ENCODE measurements around the gene SLC7A11. TPM values are rescaled to one million over a fixed set of nuclear protein-coding genes. Genes with fewer than 3 reads are reported as not detected.
A peak's percentile ranks its signal among the peaks of the same experiment; 100 is the strongest.

The SLC7A11 gene
- total and polyA plus RNA-seq, 2 experiments from 2014 or later = 5.1 to 24.3 TPM

GRCh38 chr4:138188406-138189084 lies 53.6 kb downstream of the SLC7A11 start:
- 51% methylated on average over 5 of the region's 5 CpGs for WGBS (ENCODE audit: low lambda C conversion rate, missing lambda C conversion rate)
- DNase-seq (ENCODE audit: low spot score) = no peak
- H3K36me3 ChIP-seq (replicated peaks; ENCODE audit: insufficient read depth, low read depth) = no peaks in the 10 kb centered on the region
- no peak overlapping the region for H2AFZ ChIP-seq
- H3K27me3 ChIP-seq = no peaks in the 10 kb centered on the region
- H3K79me2 ChIP-seq = no peaks in the 10 kb centered on the region
- TF ChIP-seq EZH2phosphoT487 (IDR thresholded peaks at IDR 0.05; ENCODE audit: low read depth, severe bottlenecking, unreplicated experiment) = no peak
- TF ChIP-seq, protein P1, sequence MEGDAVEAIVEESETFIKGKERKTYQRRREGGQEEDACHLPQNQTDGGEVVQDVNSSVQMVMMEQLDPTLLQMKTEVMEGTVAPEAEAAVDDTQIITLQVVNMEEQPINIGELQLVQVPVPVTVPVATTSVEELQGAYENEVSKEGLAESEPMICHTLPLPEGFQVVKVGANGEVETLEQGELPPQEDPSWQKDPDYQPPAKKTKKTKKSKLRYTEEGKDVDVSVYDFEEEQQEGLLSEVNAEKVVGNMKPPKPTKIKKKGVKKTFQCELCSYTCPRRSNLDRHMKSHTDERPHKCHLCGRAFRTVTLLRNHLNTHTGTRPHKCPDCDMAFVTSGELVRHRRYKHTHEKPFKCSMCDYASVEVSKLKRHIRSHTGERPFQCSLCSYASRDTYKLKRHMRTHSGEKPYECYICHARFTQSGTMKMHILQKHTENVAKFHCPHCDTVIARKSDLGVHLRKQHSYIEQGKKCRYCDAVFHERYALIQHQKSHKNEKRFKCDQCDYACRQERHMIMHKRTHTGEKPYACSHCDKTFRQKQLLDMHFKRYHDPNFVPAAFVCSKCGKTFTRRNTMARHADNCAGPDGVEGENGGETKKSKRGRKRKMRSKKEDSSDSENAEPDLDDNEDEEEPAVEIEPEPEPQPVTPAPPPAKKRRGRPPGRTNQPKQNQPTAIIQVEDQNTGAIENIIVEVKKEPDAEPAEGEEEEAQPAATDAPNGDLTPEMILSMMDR (IDR thresholded peaks at IDR 0.05; ENCODE audit: poor library complexity) = no peak
- no peak for TF ChIP-seq EZH2 (IDR thresholded peaks at IDR 0.05; ENCODE audit: borderline replicate concordance)
- no peaks in the 10 kb centered on the region for H4K20me1 ChIP-seq (ENCODE audit: insufficient read depth, poor library complexity, severe bottlenecking)
- no peaks in the 10 kb centered on the region for H3K9me2 ChIP-seq (replicated peaks; ENCODE audit: insufficient read depth)
- H3K27ac ChIP-seq = peak overlapping the region; percentile 2
- H3K9me3 ChIP-seq (ENCODE audit: low read depth) = no peaks in the 10 kb centered on the region
- no peak overlapping the region for H3K4me3 ChIP-seq
- H3K4me2 ChIP-seq = no peak overlapping the region
- H3K4me1 ChIP-seq (ENCODE audit: insufficient read depth) = no peaks in the 10 kb centered on the region

DNA sequence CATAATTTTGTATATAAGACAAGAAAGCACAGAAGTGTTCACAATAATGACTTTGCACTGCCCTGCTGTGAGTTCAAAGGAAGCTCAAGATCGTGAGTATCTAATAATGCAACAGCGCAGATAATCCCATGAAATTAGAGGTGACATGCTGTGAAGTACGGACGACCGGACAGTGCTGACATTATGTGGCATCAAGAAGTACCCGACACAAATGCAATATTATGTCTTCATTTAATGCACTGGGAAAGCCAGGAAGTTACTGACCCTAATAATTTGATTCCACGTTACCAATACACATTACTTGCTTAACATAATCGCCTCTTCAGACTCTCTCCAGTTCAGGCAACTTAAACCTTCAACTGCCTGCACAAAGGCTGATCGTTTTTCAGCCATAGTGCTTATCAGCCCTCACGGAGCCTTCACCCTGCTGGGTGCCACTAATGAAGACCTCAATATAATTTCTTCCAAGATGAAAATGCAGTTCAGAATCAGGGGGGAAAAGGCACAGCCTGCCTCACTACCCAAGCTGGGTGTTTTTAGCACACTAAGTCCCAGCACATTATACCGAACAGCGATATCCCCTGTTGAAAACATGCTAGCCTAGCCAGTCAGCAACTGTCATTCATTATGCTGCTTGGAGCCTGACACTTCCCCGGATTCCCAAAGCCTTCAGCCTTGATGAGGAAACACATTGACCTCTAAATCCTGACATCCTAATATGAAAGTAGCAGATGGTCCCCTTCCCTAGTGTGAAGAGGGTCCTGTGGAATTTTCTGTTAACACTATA lies 56.1 kb downstream of the SLC7A11 start:
- Histone ChIP-seq H2AFZ (no peak overlapping the region), H3K4me3 (no peak overlapping the region), H3K9me2 (replicated peaks; ENCODE audit: insufficient read depth) (no peaks in the 10 kb centered on the region), H3K9me3 (ENCODE audit: low read depth) (no peaks in the 10 kb centered on the region), H3K4me2 (no peak overlapping the region), H3K27ac (no peak overlapping the region), H3K36me3 (replicated peaks; ENCODE audit: insufficient read depth, low read depth) (no peaks in the 10 kb centered on the region), H3K79me2 (no peaks in the 10 kb centered on the region), H4K20me1 (ENCODE audit: insufficient read depth, poor library complexity, severe bottlenecking) (no peaks in the 10 kb centered on the region), H3K4me1 (ENCODE audit: insufficient read depth) (peaks cover 14% of the 10 kb centered on the region), H3K27me3 (no peaks in the 10 kb centered on the region)
- DNase-seq (ENCODE audit: low spot score) = no peak
- 79% methylated on average over 13 of the region's 13 CpGs for WGBS (ENCODE audit: low lambda C conversion rate, missing lambda C conversion rate)
- TF ChIP-seq EZH2phosphoT487 (IDR thresholded peaks at IDR 0.05; ENCODE audit: low read depth, severe bottlenecking, unreplicated experiment) = no peak
- TF ChIP-seq, protein P1 (IDR thresholded peaks at IDR 0.05; ENCODE audit: poor library complexity) = no peak
- no peak for TF ChIP-seq EZH2 (IDR thresholded peaks at IDR 0.05; ENCODE audit: borderline replicate concordance)

DNA sequence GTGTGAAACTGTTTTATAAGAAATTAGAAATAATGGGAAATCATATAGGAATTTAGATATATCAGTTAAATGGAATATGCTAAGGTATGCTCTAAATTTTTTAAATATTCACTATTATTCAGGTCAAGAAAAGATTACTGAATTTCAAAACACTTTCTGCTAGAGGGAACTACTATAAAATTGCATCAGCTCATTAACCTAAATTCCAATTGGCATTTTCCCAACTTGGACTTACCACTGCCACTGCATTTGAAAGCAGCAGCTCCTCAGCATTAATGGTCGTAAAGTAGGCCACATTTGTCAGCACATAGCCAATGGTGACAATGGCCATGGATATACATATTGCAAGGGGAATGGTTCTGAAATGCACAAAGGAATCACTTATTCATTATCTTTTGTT lies 57.3 kb downstream of the SLC7A11 start:
- Histone ChIP-seq H3K79me2 (no peaks in the 10 kb centered on the region), H3K4me2 (no peak overlapping the region), H3K36me3 (replicated peaks; ENCODE audit: insufficient read depth, low read depth) (no peaks in the 10 kb centered on the region), H3K4me1 (ENCODE audit: insufficient read depth) (peaks cover 20% of the 10 kb centered on the region), H3K4me3 (no peak overlapping the region), H3K9me3 (ENCODE audit: low read depth) (no peaks in the 10 kb centered on the region), H3K27me3 (no peaks in the 10 kb centered on the region), H2AFZ (no peak overlapping the region), H3K9me2 (replicated peaks; ENCODE audit: insufficient read depth) (no peaks in the 10 kb centered on the region), H4K20me1 (ENCODE audit: insufficient read depth, poor library complexity, severe bottlenecking) (no peaks in the 10 kb centered on the region), H3K27ac (no peak overlapping the region)
- TF ChIP-seq EZH2phosphoT487 (IDR thresholded peaks at IDR 0.05; ENCODE audit: low read depth, severe bottlenecking, unreplicated experiment) (no peak), EZH2 (IDR thresholded peaks at IDR 0.05; ENCODE audit: borderline replicate concordance) (no peak)
- DNase-seq (ENCODE audit: low spot score) = no peak
- WGBS (ENCODE audit: low lambda C conversion rate, missing lambda C conversion rate) = 86% methylated on average over 1 of the region's 1 CpG

GRCh38 chr4:138182838-138183426 lies 59.2 kb downstream of the SLC7A11 start:
- Histone ChIP-seq H3K4me3 (no peak overlapping the region), H4K20me1 (ENCODE audit: insufficient read depth, poor library complexity, severe bottlenecking) (no peaks in the 10 kb centered on the region), H3K9me3 (ENCODE audit: low read depth) (no peaks in the 10 kb centered on the region), H3K27me3 (no peaks in the 10 kb centered on the region), H3K4me1 (ENCODE audit: insufficient read depth) (peaks cover 20% of the 10 kb centered on the region), H3K79me2 (no peaks in the 10 kb centered on the region), H3K4me2 (no peak overlapping the region), H3K9me2 (replicated peaks; ENCODE audit: insufficient read depth) (no peaks in the 10 kb centered on the region), H2AFZ (no peak overlapping the region), H3K27ac (peak overlapping the region; percentile 65), H3K36me3 (replicated peaks; ENCODE audit: insufficient read depth, low read depth) (peaks cover 5% of the 10 kb centered on the region)
- TF ChIP-seq, protein P1 (IDR thresholded peaks at IDR 0.05; ENCODE audit: poor library complexity) = peak; percentile 86
- no peak for TF ChIP-seq EZH2phosphoT487 (IDR thresholded peaks at IDR 0.05; ENCODE audit: low read depth, severe bottlenecking, unreplicated experiment)
- no peak for TF ChIP-seq EZH2 (IDR thresholded peaks at IDR 0.05; ENCODE audit: borderline replicate concordance)
- WGBS (ENCODE audit: low lambda C conversion rate, missing lambda C conversion rate) = 49% methylated on average over 6 of the region's 6 CpGs
- peak; percentile 71 for DNase-seq (ENCODE audit: low spot score)
